Measurements from ENCODE around the gene BRSK2.
"Not testable (repeated sequence)": the region's sequence is repeated elsewhere in the genome, so short reads cannot be mapped to it uniquely, and the experiment has no call there.

Gene BRSK2

DNA sequence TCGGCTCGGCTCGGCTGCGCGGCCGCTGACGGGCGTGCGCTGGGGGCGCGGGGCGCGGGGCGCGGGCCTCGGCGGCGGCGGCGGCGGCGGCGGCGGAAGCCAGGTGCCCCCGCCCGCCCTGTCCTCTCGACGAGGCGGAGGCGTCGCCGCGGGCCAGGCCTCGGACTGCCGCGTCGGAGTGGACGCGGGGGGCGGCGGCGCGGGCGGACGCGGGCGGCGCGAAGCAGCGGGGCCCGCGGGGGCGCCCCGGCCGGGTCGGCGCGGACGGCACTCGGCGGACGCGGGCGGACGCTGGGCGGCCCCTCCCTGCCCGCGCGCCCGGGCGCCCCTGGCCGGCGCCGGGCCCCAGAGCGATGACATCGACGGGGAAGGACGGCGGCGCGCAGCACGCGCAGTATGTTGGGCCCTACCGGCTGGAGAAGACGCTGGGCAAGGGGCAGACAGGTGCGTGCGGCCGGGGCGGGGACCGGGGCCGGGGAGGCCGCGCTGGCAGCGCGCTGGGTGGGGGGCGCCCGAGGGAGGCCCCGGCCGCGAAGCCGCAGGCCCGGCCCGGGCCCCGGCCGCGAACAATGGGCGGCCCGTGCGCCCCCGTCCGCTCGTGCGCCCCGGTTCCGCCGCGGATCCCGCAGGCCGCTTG is at the start of gene BRSK2:
BRSK2 (plus strand) TSS at position 3 of the 637 bp plus-strand sequence; CDS start at position 354, 351 bp downstream.
- no peak for ATAC-seq
- TF ChIP-seq OSR1 (CRISPR knock-in tag; IDR thresholded peaks at IDR 0.05), result no peak
- TF ChIP-seq ZFP30 (CRISPR knock-in tag; IDR thresholded peaks at IDR 0.05), result no peak
- TF ChIP-seq ZNF565 (CRISPR knock-in tag; conservative IDR thresholded peaks at IDR 0.05; ENCODE audit: low read depth), result no peak
- TF ChIP-seq CREB5 (CRISPR knock-in tag; IDR thresholded peaks at IDR 0.05; ENCODE audit: low read depth), result no peak
- TF ChIP-seq PATZ1 (CRISPR knock-in tag; IDR thresholded peaks at IDR 0.05; ENCODE audit: borderline replicate concordance), result no peak
- TF ChIP-seq ZC3H10 (CRISPR knock-in tag; IDR thresholded peaks at IDR 0.05), result no peak
- TF ChIP-seq CSDC2 (CRISPR knock-in tag; IDR thresholded peaks at IDR 0.05), result no peak
- TF ChIP-seq ISL1 (CRISPR knock-in tag; IDR thresholded peaks at IDR 0.05), result no peak

GRCh38 chr11:1340111-1340510 is 49.6 kb upstream of the BRSK2 start:
- TF ChIP-seq PPARA (CRISPR knock-in tag; IDR thresholded peaks at IDR 0.05; ENCODE audit: borderline replicate concordance), result no peak
- TF ChIP-seq CSDC2 (CRISPR knock-in tag; IDR thresholded peaks at IDR 0.05), result no peak
- TF ChIP-seq TOX (CRISPR knock-in tag; IDR thresholded peaks at IDR 0.05; ENCODE audit: borderline replicate concordance), result no peak
- no peak for ATAC-seq

GRCh38 chr11:1341226-1341625 is 48.5 kb upstream of the BRSK2 start:
- not testable (repeated sequence) for ATAC-seq

GRCh38 chr11:1341928-1342524 is 47.7 kb upstream of the BRSK2 start:
- TF ChIP-seq ZC3H10 (CRISPR knock-in tag; IDR thresholded peaks at IDR 0.05) (no peak), RARB (CRISPR knock-in tag; IDR thresholded peaks at IDR 0.05) (no peak), OSR1 (CRISPR knock-in tag; IDR thresholded peaks at IDR 0.05) (no peak), ISL1 (CRISPR knock-in tag; IDR thresholded peaks at IDR 0.05) (no peak), ZNF8 (CRISPR knock-in tag; IDR thresholded peaks at IDR 0.05) (no peak), ZFP30 (CRISPR knock-in tag; IDR thresholded peaks at IDR 0.05) (no peak), PPARA (CRISPR knock-in tag; IDR thresholded peaks at IDR 0.05; ENCODE audit: borderline replicate concordance) (no peak), BACH2 (CRISPR knock-in tag; IDR thresholded peaks at IDR 0.05; ENCODE audit: borderline replicate concordance) (no peak), TSHZ2 (CRISPR knock-in tag; IDR thresholded peaks at IDR 0.05) (no peak), ARNTL (CRISPR knock-in tag; IDR thresholded peaks at IDR 0.05; ENCODE audit: borderline replicate concordance, low read depth) (no peak), CSDC2 (CRISPR knock-in tag; IDR thresholded peaks at IDR 0.05) (no peak), GLIS3 (CRISPR knock-in tag; IDR thresholded peaks at IDR 0.05) (no peak), SNAI2 (CRISPR knock-in tag; IDR thresholded peaks at IDR 0.05) (no peak), ZFP3 (CRISPR knock-in tag; IDR thresholded peaks at IDR 0.05) (no peak)
- TF ChIP-seq, protein P1, sequence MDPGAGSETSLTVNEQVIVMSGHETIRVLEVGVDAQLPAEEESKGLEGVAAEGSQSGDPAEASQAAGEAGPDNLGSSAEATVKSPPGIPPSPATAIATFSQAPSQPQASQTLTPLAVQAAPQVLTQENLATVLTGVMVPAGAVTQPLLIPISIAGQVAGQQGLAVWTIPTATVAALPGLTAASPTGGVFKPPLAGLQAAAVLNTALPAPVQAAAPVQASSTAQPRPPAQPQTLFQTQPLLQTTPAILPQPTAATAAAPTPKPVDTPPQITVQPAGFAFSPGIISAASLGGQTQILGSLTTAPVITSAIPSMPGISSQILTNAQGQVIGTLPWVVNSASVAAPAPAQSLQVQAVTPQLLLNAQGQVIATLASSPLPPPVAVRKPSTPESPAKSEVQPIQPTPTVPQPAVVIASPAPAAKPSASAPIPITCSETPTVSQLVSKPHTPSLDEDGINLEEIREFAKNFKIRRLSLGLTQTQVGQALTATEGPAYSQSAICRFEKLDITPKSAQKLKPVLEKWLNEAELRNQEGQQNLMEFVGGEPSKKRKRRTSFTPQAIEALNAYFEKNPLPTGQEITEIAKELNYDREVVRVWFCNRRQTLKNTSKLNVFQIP (CRISPR knock-in tag; IDR thresholded peaks at IDR 0.05; ENCODE audit: borderline replicate concordance, low read depth), result no peak
- no peak; the same call in 2 of the 3 replicates for ATAC-seq

All from SK-N-SH treated with all-trans-retinoic acid at 6 μM for 48 hours (cell line).